Activated effector memory CD4-positive, alpha-beta T cell treated with anti-CD3 and anti-CD28 coated beads, Interleukin-2, amount 50 U/mL, for 16 hours (primary cell): Measurements from ENCODE around the gene ZNF283.

Source experiments
- DNase-seq: peaks from one replicate; pipeline ENCODE4 v3.0.0-alpha.2; 2020

Gene ZNF283

GRCh38 chr19:43826787-43827754 is at the start of gene ZNF283:
Gene ZNF283 (plus strand): TSS chr19:43827321. CDS start chr19:43833505, 6,184 bp downstream.
- DNase-seq = peak; percentile 93

- DNase-seq = no peak
Measured at GRCh38 chr19:43778651-43779050, 48.5 kb upstream of the ZNF283 start.

- DNase-seq = no peak
Measured at GRCh38 chr19:43779147-43779819, 47.8 kb upstream of the ZNF283 start.

DNA sequence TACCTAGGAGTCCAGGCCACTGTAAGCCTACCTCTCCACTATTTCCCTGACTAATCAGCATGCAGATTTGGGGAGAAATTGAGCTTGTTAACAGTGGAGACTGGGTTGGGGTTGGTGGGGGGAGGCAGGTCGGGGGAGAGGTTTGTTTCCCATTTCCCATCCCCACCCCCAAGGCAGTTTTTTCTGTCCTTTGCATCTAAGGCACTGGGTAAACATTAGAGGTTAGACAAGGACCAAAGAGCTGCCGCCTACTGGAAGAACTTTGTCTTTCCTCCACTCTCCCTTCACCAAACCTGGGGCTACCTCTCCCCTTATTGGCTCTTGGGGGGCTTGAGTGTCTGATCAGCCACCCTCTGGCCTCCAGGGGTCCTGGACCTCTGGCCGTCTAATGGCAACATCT is 47.3 kb upstream of the ZNF283 start:
- DNase-seq = no peak

- DNase-seq = peak; percentile 90
Measured at GRCh38 chr19:43780706-43781525, 46.2 kb upstream of the ZNF283 start, which contains the start of gene KCNN4. Gene KCNN4 (minus strand): TSS chr19:43780973. CDS start chr19:43780861, 112 bp downstream.

DNA sequence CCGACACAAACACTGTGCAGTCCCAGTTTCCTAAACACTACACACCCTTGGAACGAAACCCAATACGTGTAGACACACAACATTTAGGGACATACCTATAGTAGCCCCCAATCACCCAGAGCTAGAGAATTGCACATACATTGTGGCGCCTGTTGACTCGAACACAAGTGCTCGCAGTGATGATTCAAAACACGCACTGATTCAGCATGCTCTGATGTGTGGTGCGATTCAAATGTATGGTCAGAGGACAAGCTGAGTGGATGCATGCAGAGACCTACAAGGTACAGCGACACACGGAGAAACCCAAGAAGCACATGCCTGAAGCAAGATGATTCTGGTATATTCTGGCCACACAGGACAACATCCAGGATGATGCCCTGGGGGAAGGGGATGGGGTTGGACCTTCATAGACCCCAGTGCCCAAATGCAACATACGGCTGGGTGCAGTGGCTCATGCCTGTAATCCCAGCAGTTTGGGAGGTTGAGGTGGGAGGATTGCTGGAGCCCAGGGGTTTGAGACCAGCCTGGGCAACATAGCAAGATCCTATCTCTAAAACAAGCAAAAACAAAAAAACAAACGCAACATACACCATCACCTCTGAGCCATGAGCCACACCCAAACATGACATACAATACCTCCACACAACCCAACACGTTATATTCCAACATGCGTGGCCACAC is 45.4 kb upstream of the ZNF283 start:
- DNase-seq = no peak

GRCh38 chr19:43782311-43782660 is 44.8 kb upstream of the ZNF283 start:
- DNase-seq = no peak

GRCh38 chr19:43782689-43783231 is 44.4 kb upstream of the ZNF283 start:
- DNase-seq = no peak

GRCh38 chr19:43783636-43784035 is 43.5 kb upstream of the ZNF283 start:
- DNase-seq = no peak

DNA sequence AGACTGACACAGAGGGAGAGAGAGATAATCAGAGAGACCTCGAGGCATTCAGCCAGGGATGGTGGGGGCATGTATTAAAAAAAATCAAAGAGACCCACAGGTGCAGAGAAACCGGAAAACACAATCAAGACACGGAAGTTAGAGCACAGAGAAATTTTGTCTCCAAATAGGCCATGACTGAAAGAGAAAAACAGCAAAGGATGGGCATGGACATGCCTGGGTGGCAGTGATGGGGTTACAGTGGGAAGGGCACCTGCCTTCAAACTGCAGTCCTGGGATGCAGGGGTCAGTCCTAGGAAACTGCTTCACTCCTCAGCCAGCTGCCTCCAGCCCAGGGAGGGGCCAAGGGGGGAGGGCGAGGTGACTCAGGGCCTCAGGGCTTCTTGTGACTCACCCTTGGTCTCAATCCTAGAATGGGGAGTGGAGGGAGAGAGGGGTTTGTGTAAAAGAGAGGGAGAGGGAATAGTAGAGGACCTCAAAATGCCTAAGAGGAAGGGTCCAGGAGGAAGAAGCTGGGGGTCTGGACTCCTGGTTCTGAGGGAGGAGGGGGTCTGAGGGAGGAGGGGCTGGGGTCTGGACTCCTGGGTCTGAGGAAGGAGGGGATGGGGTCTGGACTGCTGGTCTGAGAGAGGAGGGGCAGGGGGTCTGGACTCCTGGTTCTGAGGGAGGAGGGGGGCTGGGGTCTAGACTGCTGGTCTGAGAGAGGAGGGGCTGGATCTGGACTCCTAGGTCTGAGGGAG is 42.7 kb upstream of the ZNF283 start:
- peak; percentile 89 for DNase-seq

DNA sequence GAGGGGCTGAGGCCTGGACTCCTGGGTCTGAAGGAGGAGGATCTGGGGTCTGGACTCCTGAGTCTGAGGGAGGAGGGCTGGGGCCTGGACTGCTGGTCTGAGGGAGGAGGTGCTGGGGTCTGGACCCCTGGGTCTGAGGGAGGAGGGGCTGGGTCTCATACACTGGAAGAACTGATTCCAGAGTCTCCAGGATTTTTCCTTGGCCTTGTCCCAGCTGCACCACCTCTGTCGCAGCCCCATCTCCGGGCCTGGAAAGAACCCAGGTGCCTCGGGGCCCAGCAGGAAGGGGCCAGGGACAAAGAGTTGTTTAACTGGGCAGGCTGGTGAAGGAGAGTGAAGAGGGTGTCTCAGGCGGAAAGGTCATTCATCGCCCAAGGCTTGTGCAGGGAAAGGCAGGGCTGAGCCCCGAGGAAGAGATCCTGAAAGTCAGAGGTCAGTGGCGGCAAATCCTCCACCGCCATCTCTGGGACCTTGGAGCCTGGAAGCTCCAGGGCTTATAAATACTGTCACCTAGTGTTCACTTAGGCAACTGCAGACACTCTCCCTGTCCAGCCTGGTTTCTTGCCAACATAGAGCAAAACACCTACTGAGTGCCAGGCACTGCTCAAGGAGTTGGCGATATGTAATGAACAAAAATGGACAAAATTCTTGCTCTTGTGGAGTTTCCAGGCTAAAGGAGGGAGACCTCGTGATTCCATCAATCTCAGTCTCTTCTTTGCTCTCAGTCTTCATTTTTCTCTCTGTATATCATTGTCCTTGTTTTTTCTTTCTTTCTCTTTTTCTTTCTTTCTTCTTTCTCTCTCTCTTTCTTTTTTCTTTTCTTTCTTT is 41.9 kb upstream of the ZNF283 start:
- peak; percentile 78 for DNase-seq

DNA sequence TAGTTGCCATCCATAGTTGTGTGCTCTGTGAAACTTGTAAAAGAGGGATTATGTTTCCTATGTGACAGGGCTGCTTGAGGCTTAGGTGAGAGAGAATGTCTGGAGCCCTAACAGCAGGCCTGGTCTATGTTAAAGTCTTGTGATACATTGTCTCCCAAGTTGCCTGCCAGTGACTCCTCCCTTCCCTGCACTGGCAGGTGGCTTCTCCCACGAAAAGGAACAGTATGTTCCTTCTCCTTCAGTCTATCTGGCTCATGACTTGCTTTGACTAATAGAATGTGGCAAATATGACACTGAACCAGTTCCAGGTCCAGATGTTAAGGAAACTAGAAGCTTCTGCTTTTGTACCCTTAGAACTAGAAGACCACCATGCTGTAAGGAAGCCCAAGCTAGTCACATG is 40.5 kb upstream of the ZNF283 start:
- DNase-seq = no peak

DNA sequence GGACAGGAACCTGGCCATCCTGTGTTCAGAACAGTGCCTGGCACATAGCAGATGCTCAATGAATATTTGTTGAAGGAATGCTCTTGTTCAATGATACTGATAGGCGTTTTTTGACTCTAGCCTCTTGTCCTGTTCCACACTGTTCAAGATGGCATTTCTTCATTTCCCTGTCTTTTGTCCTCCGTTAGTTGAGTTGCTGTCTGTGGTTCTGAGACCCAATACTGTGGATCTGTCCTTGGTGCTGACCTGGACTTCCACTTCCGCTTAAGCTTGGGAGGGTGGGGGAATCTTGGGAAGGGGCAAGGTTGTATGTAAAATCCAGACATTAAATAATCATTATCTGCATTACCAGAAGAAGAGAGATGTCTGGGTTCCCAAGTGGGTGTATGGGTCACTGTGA is 38.1 kb upstream of the ZNF283 start:
- no peak for DNase-seq

DNA sequence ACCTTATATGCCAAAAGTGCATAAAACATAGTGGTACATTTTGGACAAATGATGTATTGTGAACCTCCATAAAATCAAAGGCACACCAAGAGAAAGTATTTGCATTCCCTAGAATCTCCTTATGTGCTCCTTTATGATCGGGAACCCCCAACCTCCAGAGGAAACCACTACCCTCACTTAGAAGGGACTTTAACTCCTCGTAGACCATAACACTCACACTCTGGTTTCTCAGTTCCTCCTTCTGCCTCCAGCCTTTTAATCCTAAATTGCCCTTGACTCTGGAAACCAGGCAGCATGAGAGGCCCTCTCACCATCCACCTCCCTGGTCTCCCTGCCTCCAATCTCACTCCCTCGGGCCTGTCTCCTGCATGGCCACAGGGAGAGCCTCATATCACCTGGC is 36.5 kb upstream of the ZNF283 start:
- DNase-seq = no peak

- DNase-seq = no peak
Measured at GRCh38 chr19:43797118-43797517, 30.0 kb upstream of the ZNF283 start.

- DNase-seq = no peak
Measured at GRCh38 chr19:43797556-43797955, 29.6 kb upstream of the ZNF283 start.

GRCh38 chr19:43798026-43798545 is 29.0 kb upstream of the ZNF283 start:
- DNase-seq = no peak

GRCh38 chr19:43798546-43799409 is 28.3 kb upstream of the ZNF283 start:
- DNase-seq = peak; percentile 89

DNA sequence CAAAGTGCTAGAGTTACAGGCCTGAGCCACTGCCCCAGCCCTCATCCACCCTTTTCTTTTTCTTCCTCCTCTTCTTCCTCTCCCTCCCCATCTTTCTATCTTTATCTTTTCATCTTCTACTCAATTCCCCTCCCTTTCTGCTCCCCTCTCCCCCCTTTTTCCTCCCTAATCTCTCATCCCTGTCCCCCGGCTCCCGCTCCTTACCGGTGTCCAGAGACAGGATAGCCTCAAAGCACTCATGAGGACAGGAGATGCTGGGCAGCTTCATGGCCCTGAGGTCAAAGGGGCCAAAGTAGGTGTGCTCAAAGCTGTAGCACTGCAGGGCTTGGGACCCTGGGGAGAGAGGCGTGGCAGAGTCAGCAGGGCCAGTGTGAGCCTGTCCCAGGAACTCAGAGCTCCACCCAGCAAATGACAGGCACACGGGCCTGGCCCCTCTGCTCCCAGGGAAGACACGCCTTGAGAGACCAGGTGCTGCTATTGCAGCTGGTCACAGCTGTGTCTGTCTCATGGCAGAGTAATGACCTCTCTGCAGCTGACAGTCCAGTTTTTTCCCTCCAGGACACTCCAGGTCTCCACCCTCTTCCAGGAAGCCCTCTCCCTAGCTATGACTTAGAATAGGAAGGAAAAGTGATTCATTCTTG is 27.5 kb upstream of the ZNF283 start:
- no peak for DNase-seq
